HL-60/S4 treated with phorbol 12-myristate 13-acetate at 8.2 ng/mL for 4 days and 3 days (cell line): ENCODE data around the gene MEF2C.
"Not testable (repeated sequence)": the region's sequence is repeated elsewhere in the genome, so short reads cannot be mapped to it uniquely, and the experiment has no call there.

Experiments
- in situ Hi-C: fragments of 300-500 bp; cut with MboI; formaldehyde crosslinking; loops from 2 replicates; pipeline ENCODE4 v1.15.0; 2022; ENCODE audit warnings: low sequenced_read_pairs

The MEF2C gene

DNA sequence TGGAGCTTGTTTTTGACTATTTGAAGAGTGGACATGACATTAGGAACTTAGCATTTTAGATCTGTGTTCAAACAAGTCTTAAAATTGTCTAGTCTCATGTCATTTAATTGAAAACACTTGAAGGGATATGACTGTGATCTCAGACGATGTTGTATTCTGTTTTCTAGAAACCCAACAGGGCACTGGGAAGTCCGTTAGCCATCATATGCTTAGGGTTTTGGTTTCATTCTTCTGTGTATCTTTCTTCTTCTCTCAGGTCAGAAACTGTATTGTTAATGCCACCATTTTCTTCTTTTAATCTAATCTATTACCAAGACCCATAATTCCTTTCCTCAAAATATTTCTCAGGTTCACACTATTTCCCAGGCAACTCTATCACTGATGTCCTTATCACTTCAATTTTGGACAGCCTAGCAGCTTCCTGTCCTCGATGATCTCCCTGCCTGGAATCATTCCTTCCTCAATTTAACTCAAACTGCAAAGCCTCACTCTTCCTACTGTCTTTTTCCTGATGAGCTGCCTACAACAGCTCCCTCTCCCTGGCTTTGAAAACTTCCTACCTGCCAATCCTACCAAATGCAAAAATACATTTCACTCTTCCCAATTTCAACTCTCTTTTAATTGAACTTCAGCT lies 77.7 kb downstream of the MEF2C start:
- in situ Hi-C loops, result no loop called here

DNA sequence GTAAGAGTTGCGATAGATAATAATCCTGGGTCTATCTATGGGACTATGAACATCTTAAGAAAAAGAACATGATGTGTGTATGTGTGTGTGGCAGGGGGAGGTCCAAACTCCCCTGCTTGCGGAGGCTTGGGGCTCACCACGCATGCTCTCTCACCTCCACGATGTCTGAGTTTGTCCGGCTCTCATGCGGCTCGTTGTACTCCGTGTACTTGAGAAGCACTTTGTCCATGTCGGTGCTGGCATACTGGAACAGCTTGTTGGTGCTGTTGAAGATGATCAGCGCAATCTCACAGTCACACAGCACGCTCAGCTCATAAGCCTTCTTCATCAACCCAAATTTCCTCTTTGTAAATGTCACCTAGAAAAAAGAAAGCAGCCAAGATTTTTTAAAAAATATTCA lies 78.5 kb downstream of the MEF2C start:
- in situ Hi-C loops, result no loop called here

DNA sequence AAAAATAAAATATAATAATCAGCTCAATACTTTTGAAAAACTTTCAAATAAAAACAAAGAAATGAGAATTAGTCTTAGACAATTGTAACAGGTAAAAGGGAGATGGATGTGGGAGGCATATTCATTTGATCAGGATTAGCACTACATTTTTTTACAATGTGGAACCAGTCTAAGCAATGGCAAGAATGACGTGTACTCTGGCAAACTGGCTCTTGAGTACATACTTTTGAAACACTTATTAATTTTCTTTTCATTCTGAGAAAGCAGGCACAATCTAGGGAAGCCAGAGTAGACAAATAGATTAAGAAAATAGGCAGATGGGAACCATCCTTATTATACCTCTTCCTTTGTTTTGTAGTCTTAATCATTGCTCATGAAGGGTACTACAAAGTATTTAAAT lies 79.7 kb downstream of the MEF2C start:
- in situ Hi-C loops, result no loop called here

DNA sequence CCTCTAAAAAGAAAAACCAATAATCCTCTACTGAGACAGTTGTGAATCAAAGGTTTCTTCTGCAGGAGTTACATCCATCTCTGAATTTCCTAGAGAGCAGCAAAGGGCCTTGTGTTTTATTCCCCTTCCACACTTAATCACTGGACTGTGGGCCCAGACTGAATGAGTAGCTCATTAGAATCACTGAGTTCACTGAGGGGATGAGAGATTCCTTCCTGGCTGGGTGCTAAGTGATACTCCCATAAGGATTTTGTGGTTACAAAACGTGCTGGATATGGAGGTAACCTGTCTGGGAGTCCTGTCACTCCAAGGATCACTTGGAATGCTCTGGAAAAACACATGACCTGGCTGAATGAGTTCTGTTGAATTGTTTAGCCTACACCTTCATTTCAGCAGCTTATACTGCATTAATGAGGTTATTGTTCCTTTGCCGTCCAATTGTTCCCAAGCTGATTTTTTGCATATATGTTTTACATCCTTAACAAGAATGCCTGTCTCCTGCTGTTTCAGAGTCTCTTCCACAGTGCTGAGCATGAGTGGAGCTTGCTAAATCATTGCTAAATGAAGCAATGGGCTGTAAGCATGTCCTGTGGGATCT lies 82.9 kb downstream of the MEF2C start:
- in situ Hi-C loops, result no loop called here

DNA sequence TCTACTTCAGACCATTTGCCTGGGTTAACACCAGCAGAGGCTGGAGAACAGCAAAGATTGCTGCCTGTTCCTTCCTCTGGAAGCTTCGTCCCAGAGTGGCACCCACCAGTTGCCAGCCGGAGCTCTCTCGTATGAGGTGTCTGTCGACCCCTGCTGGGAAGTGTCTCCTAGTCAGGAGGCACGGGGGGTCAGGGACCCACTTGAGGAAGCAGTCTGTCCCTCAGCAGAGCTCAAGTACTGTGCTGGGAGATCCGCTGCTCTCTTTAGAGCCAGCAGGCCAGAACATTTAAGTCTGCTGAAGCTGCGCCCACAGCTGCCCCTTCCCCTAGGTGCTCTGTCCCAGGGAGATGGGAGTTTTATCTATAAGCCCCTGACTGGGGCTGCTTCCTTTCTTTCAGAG lies 84.1 kb downstream of the MEF2C start:
- in situ Hi-C loops, result not testable (repeated sequence)

DNA sequence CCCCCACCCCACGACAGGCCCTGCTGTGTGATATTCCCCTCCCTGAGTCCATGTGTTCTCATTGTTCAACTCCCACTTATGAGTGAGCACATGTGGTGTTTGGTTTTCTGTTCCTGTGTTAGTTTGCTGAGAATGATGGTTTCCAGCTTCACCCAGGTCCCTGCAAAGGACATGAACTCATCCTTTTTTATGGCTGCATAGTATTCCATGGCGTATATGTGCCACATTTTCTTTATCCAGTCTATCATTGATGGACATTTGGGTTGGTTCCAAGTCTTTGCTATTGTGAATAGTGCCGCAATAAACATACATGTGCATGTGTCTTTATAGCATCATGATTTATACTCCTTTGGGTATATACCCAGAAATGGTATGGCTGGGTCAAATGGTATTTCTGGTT lies 89.2 kb downstream of the MEF2C start:
- in situ Hi-C loops, result not testable (repeated sequence)

DNA sequence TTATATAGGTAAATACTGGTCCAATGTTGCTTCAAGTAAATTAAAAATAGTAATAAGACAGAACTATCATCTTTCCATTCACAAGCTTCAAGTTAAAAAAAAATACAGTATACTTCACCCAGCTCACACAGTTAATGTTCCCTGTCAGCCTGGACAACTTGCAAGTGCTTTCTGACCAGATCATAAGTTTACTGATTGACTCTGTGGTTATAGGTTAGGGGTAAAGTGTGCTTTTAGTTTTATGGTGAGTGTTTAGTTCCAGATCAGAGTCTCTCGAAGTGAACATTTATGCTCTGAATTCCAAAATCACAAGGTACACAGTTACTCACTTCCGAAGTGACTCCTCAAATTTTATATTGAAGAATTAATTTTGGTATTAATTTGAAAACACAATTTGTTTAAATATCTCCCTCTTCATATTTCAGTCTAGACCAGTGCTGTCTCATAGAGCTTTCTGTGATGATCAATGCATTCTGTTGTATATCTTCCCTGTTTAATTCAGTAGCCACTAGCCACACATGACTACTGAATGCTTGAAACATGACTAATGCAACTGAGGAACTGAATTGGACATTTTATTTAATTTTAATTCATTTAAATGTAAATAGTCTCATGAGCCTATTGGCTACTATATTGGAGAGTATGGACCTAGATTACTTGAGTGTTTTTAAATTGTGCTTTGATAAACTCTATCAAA lies 90.7 kb downstream of the MEF2C start:
- in situ Hi-C loops, result no loop called here

DNA sequence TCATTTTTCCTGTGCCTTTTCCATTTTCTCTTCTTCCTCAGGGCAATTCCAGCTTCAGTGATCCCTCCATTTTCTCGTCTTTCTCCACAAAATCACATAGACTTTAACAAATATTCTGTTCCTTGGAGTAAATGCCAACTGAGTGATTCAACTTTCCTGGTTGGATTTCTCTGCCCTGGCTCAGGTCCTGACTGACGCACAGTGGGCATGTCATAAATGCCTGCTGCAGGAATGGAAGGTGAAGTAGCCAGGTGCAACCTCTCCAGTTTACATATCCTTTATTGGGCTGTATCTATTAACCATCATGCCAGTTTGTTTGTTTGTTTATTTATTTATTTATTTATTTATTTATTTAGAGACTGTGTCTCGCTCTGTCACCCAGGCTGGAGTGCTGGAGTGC lies 95.1 kb downstream of the MEF2C start:
- in situ Hi-C loops, result no loop called here

DNA sequence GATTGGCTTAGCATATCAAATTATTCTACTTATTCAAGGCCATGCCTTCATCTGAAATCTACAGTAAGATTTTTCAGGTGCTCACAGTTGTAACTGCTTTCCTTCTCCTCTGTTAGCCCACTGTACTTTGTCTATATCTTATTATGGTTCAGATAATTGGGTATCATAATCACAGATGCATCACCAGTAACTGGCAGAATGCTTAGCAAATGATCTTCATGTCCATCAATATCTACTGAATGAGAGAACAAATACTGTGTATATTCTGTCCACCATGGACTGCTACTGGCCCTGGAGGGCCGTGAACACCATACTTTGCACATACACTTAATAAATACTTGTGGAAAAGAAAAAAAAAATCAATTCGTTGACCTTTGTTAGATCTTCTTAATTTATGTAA lies 96.2 kb downstream of the MEF2C start:
- in situ Hi-C loops, result no loop called here

DNA sequence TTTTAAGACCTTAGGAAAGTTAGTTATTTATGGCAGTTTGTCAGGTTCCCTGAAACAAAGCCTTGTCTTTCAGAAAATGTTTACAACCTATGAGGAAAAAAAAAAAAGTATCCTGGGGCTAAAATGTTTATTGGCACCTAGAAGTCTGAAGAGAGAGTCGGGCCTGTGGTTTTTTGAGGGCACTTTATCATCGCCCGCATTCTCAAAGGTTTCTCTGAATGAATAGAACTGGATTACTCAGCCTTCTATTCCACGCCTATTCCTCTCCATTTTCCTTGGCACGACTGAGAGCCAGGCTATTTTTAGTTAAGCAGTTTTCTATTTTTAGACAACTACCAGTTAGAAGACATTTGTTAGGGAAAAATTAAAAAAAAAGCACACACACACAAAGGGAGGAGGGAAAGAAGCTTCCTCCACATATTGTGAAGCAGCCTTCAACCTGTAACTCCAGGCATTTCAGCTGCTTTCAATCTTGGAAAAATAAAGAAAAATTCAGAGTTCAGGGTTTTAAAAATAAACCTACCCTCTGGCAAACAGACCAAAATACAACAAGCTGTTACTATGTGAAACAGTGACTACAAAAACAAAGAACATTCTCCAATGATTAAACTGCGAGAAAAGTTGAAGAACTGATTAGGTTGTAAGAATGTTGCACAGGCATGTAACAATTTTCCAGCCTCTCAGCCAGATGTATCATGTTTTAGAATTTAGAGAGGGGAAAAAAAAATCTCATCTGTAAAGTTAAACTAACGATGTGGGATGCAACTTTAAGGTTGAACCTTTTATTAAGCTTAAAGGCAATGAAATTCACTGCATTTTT lies 97.0 kb downstream of the MEF2C start:
- in situ Hi-C loops, result no loop called here

DNA sequence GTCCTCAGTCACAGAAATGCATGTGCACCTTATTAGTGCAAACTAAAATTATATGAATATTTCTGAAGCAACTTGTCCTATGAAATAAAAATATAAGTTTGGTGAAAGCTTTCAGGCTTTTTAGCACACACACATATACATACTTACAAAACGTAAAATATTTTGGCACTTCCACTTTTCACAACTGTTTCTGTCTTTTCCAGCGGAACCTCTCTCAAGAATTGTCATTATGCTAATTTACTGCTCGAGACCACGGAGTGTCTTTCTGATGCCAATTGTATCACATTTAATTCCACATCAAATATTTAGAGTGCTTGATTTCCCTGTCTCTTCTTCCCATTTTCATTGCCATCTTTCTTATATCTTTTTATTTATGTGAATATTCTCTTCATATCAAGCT lies 100.4 kb downstream of the MEF2C start:
- in situ Hi-C loops, result no loop called here

DNA sequence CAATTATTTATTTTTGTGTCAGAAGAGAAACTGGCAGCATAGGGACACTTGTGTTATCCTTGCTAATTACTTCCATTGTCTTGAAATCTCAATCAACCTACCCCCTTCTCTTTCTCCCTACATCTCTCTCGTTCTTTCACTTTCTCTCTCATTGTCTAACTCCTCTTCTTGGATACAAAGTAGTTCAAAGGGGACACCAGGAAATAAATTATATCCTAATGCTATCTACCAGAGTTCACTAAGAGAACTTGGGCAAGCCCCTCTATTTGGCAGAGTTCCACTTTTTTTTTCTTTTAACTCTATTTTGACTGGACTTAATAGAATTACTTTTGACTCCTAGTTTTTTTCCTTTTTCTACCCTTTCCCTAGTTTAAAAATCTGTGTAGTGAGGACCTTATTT lies 102.2 kb downstream of the MEF2C start:
- in situ Hi-C loops, result no loop called here

DNA sequence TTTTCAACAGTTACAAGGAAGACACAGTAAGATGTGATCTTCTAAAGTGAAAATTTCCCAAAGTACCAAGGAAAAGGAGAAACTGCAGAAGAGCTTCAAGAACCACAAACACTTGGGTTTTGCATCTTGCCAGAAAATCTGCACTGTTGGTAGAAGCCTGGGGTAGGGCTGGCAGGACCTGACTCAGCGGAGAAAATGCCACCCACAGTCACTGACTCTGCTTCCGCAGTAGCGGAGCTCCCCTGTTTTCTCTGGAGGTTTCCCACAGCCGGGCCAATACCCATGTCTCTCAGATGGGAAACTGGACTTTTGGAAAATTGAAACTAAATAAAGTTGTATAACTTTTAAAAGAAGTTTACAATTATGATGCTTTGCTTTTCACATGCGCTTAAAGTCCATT lies 104.2 kb downstream of the MEF2C start:
- in situ Hi-C loops, result no loop called here

DNA sequence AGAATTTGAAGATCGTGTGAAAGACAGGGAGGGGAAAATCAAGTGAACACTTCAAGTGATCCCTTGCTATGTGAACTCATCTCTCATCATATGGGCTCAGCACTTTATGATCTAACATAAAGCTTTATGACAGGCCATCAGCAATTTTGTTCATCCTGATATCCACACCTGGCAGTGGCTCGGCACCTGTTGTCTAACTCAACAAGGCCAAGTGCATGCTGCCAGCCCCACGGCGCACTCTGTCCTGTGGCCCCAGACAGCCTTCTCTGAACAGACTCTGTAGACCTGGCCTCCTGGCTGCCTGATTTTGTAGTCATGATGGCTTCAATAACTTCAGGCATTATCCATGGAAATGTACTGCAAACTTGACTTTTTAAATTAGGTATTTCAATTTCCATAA lies 106.3 kb downstream of the MEF2C start:
- in situ Hi-C loops, result no loop called here

DNA sequence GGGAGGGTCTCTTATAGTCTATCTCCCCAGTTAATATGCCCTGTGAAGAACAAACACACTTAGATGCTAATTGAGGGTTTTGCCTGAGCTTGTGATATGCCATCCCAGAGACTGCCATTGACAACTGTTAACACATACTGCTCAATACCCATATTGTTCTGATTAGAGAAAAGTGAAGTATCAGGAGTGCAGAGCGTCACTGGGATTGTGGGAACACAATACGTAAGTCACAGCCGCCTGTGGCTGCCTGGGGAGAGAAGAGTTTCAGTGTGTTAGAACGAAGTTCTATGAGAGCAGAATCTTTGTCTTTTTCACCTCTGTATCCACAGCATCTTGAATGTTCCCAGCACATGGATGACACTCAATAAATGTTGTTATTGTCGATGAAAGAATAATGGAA lies 110.2 kb downstream of the MEF2C start:
- in situ Hi-C loops, result no loop called here

DNA sequence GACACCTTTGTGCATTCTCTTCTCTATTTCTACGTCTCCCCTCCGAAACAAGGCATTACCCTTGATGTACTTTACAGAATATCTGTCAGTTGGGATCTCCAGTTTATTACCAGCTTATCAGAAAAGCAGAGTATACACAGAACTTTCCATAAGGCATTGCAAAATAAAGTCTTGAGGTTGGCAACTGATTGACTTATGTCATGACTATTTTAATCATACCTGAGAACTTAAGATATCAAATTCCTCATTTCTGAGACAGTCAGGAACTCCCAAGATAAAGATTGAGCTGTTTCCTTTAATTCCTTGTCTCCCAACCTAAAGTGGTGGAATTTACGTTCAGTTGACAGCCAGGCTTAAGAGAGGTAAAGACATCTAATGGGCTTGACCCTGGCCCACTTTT lies 110.9 kb downstream of the MEF2C start:
- in situ Hi-C loops, result no loop called here

DNA sequence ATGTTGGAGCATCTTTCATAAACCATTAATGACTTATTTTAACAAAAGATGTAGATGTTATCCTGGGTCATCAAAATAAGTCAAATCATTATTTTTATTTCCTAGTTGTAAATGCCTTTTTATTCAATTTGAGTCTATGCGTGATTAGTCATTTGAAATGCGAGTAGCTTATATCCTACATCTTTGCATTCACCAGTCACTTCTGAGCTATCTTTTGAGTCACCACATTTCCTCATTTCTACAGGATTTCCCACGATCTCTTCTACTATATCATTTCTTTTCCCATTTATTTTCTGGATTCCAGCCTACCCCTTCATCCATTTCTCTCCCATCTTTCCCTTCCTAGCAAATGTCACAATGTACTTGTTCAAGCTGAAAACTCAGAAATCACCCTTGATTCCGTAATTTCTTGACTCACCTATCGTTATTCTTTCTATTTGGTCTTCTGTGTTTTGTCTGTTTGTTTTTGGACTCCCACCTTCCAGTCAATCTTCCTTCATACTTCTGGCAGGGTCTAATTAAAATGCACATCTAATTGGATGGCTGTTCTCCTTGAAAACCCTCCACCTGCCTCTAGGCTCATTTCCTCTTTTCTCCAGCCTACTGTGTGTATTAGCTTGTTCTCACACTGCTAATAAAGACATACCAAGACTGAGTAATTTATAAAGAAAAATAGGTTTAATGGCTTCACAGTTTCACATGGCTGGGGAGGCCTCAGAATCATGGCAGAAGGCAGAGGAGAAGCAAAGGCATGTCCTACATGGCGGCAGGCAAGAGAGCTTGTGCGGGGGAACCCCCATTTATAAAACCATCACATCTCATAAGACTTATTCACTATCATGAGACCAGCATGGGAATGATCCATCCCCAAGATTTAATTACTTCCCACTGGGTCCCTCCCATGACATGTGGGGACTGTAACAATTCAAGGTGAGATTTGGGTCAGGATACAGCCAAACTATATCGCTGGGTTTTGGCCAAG lies 112.4 kb downstream of the MEF2C start:
- in situ Hi-C loops, result no loop called here

DNA sequence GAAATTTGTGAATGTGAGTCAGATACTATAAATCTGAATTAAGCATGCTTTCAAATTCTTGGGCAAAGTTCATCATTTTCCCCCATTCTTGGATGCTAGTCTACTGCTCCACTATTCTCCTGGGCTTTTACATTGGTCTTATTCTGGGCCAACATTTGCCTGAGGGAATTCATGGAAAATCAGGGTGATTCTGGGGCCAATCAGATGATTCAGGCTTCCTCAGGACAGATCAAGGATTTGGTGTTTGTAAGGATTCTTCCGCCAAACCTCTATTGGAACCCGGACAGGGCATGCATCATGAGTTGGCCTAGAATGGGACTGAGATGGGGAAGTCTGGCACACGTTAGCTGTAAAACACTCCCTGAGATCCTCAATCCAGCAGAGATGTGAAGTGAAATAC lies 113.8 kb downstream of the MEF2C start:
- in situ Hi-C loops, result no loop called here

DNA sequence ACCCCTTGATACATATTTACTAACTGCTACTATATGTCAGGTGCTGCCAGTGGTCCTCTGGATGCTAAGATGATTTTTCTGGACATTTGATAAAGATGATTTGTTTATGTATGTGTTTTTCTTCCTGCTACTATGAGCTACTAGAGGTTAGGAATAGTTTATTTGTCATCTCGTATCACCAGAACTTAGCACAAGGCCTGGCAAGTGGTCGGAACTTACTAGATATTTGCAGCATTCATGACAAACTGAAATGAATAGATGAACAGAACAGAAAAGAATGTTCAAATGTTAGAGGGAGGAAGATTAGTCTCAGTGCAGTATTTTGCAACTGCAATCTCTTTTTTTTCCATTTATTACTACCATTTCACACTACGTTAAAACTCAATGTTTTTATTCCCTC lies 114.6 kb downstream of the MEF2C start:
- in situ Hi-C loops, result no loop called here

DNA sequence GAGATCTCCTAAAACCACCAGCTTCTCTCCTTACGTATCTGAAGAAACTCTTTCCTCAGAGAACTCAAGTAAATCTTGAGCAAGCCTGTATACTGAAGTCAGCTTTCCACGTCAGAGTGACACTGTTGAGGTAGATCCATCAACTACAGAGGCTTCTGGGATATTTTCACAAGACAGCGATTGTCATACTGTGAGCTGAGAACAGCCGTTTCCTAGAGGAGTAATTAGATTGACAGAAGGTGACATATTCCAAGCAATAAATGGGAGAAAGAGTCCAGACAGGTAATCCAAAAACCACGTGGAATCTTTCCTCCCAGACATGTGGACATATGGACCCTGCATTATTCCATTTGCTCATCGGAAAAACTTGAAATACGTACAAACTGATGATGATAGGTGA lies 117.2 kb downstream of the MEF2C start:
- in situ Hi-C loops, result no loop called here

DNA sequence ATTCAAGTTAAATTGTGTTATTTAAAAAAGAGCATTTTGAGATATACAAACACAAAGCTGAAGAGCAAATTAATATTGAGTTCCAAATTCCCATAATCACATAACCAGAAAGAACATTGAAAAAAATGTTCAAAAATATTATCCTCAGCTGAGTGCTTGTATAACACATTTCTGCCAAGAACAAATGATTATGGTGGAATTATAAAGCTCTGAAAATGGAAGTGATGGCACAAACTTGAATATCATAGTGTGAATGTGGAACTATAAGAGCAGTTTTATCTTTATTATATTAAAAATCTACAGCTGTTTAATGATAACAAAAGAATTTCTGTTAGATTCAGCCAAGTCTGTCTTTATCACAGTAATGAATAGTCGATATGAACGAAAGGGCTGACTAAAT lies 117.8 kb downstream of the MEF2C start:
- in situ Hi-C loops, result no loop called here
